ENCODE results near the gene SLC24A4.

SLC24A4 gene

GRCh38 chr14:92451755-92452154 is 128.8 kb downstream of the SLC24A4 start:
- H3K4me1 ChIP-seq: no peaks in the 10 kb centered on the region
- no peak overlapping the region for H3K4me3 ChIP-seq (ENCODE audit: low read depth, low read length)
- H3K27me3 ChIP-seq: no peaks in the 10 kb centered on the region
- DNase-seq: no peak
- no peaks in the 10 kb centered on the region for H3K36me3 ChIP-seq
- no peak for TF ChIP-seq CTCF (IDR thresholded peaks at IDR 0.05; ENCODE audit: low read depth, low read length)
- H3K9me3 ChIP-seq: no peaks in the 10 kb centered on the region

GRCh38 chr14:92452471-92452870 is 129.5 kb downstream of the SLC24A4 start:
- DNase-seq: no peak
- Histone ChIP-seq H3K4me3 (ENCODE audit: low read depth, low read length) (no peak overlapping the region), H3K9me3 (no peaks in the 10 kb centered on the region), H3K27me3 (no peaks in the 10 kb centered on the region), H3K36me3 (no peaks in the 10 kb centered on the region), H3K4me1 (no peaks in the 10 kb centered on the region)
- no peak for TF ChIP-seq CTCF (IDR thresholded peaks at IDR 0.05; ENCODE audit: low read depth, low read length)

GRCh38 chr14:92453691-92454090 is 130.7 kb downstream of the SLC24A4 start:
- TF ChIP-seq CTCF (IDR thresholded peaks at IDR 0.05; ENCODE audit: low read depth, low read length): no peak
- no peaks in the 10 kb centered on the region for H3K36me3 ChIP-seq
- no peaks in the 10 kb centered on the region for H3K4me1 ChIP-seq
- no peak overlapping the region for H3K4me3 ChIP-seq (ENCODE audit: low read depth, low read length)
- no peaks in the 10 kb centered on the region for H3K9me3 ChIP-seq
- no peaks in the 10 kb centered on the region for H3K27me3 ChIP-seq
- DNase-seq: no peak

GRCh38 chr14:92455231-92455630 is 132.3 kb downstream of the SLC24A4 start:
- no peaks in the 10 kb centered on the region for H3K4me1 ChIP-seq
- no peak overlapping the region for H3K4me3 ChIP-seq (ENCODE audit: low read depth, low read length)
- TF ChIP-seq CTCF (IDR thresholded peaks at IDR 0.05; ENCODE audit: low read depth, low read length): no peak
- no peaks in the 10 kb centered on the region for H3K36me3 ChIP-seq
- no peaks in the 10 kb centered on the region for H3K9me3 ChIP-seq
- no peak for DNase-seq
- H3K27me3 ChIP-seq: peaks cover 1% of the 10 kb centered on the region; the same call in 1 of the 2 replicates

GRCh38 chr14:92456215-92457015 is 133.4 kb downstream of the SLC24A4 start:
- Histone ChIP-seq H3K27me3 (peaks cover 8% of the 10 kb centered on the region), H3K4me3 (ENCODE audit: low read depth, low read length) (no peak overlapping the region), H3K36me3 (no peaks in the 10 kb centered on the region), H3K9me3 (no peaks in the 10 kb centered on the region), H3K4me1 (no peaks in the 10 kb centered on the region)
- peak; percentile 44 for DNase-seq
- TF ChIP-seq CTCF (IDR thresholded peaks at IDR 0.05; ENCODE audit: low read depth, low read length): peak; percentile 58

- no peak for TF ChIP-seq CTCF (IDR thresholded peaks at IDR 0.05; ENCODE audit: low read depth, low read length)
- Histone ChIP-seq H3K27me3 (peaks cover 8% of the 10 kb centered on the region), H3K9me3 (no peaks in the 10 kb centered on the region)
Observed at GRCh38 chr14:92457016-92457565, 134.1 kb downstream of the SLC24A4 start.

More at GRCh38 chr14:92457016-92457565, 134.1 kb downstream of the SLC24A4 start:
- Histone ChIP-seq H3K36me3 (no peaks in the 10 kb centered on the region), H3K4me1 (no peaks in the 10 kb centered on the region), H3K4me3 (ENCODE audit: low read depth, low read length) (no peak overlapping the region)
- no peak for DNase-seq

Measured in BE2C (cell line).